Fibroblast of pulmonary artery (primary cell): ENCODE data around the gene CREG2.

Source experiments
- DNase-seq: peaks from one replicate; pipeline ENCODE4 v3.0.0-alpha.2; 2010; ENCODE audit warnings: low read depth
- H3K4me3 ChIP-seq: replicated peaks from 2 replicates; pipeline ENCODE4 v1.5.1; 2011; ENCODE audit warnings: low read depth, mild to moderate bottlenecking, control low read depth, low read length, moderate library complexity
- CTCF ChIP-seq: IDR thresholded peaks from 2 replicates; pipeline ENCODE4 v1.5.1; 2011; ENCODE audit warnings: mild to moderate bottlenecking, control low read depth, low read length, inconsistent platforms; ENCODE audit errors: missing control alignments

CREG2 gene

GRCh38 chr2:101374821-101375561 is 12.3 kb downstream of the CREG2 start:
- H3K4me3 ChIP-seq: no peak overlapping the region
- DNase-seq: no peak
- TF ChIP-seq CTCF: no peak

- H3K4me3 ChIP-seq: no peak overlapping the region
- no peak for DNase-seq
- TF ChIP-seq CTCF: no peak
Measured at GRCh38 chr2:101372792-101373191, 14.5 kb downstream of the CREG2 start.

- TF ChIP-seq CTCF: no peak
- no peak overlapping the region for H3K4me3 ChIP-seq
- DNase-seq: peak; percentile 13
Measured at GRCh38 chr2:101371636-101372035, 15.7 kb downstream of the CREG2 start.

- DNase-seq: no peak
- TF ChIP-seq CTCF: no peak
- H3K4me3 ChIP-seq: no peak overlapping the region
Measured at GRCh38 chr2:101369100-101369499, 18.2 kb downstream of the CREG2 start.

- DNase-seq: no peak
Measured at GRCh38 chr2:101368376-101368775, 18.9 kb downstream of the CREG2 start.

GRCh38 chr2:101367508-101367907 is 19.8 kb downstream of the CREG2 start:
- no peak for DNase-seq
- no peak overlapping the region for H3K4me3 ChIP-seq
- no peak for TF ChIP-seq CTCF

More at GRCh38 chr2:101368376-101368775, 18.9 kb downstream of the CREG2 start:
- no peak for TF ChIP-seq CTCF
- H3K4me3 ChIP-seq: no peak overlapping the region

- no peak for TF ChIP-seq CTCF
- H3K4me3 ChIP-seq: no peak overlapping the region
Measured at GRCh38 chr2:101364878-101365277, 22.4 kb downstream of the CREG2 start.

More at GRCh38 chr2:101364878-101365277, 22.4 kb downstream of the CREG2 start:
- DNase-seq: no peak
